ENCODE results near the gene MN1. TPM values are rescaled to one million over a fixed set of nuclear protein-coding genes. Genes with fewer than 3 reads are reported as not detected.
A peak's percentile ranks its signal among the peaks of the same experiment; 100 is the strongest.

MN1 gene
- polyA plus RNA-seq, 3 donors = 0.06 to 0.38 (median 0.29) TPM

- no peak overlapping the region for H2AFZ ChIP-seq (ENCODE audit: insufficient read depth, low read depth, low read length, poor library complexity, severe bottlenecking)
- H3K36me3 Mint-ChIP-seq = no peaks in the 10 kb centered on the region
- 44% methylated on average over 4 of the region's 14 CpGs for WGBS (ENCODE audit: insufficient coverage)
Observed at GRCh38 chr22:27786291-27786932, 15.1 kb downstream of the MN1 start.

DNA sequence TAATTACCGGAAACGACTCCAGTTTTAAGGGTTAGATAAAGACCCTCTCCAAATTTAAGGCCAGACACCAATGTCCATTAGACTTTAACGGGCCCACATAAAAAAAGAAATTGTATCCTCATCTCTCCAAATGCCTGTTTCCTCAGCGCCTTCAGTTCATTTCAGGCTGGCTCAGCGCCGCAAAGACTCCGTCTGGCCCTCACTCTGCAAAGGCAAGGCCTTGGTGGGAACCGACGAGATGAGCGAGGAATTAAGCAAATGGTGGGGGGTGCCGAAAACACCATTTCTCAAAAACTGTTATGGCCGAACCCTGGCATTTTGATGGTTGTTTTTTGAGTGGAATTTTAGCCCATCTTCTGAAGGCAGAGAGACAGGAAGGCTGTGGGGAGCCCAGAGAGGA lies 15.7 kb downstream of the MN1 start:
- Mint-ChIP-seq H3K4me3 (peak overlapping the region in 1 of 2 donors; percentile 64), H3K27ac (peak overlapping the region in 1 of 7 donors; percentile 68), H3K36me3 (no peaks in the 10 kb centered on the region), H3K4me1 (peaks cover 12% of the 10 kb centered on the region), H3K27me3 (ENCODE audit: low read depth in 3 of 3) (peaks cover 14 to 21% (median 21%) of the 10 kb centered on the region in 3 donors), H3K9me3 (no peaks in the 10 kb centered on the region)
- H3K27me3 ChIP-seq (ENCODE audit: control insufficient read depth in 2 of 2, insufficient read depth in 2 of 2, low read length in 2 of 2) = peaks cover 0 to 5% of the 10 kb centered on the region in 2 donors
- H3K79me2 ChIP-seq (ENCODE audit: insufficient read depth, low read length) = no peaks in the 10 kb centered on the region
- H3K4me3 ChIP-seq (replicated peaks in 1 of 3; ENCODE audit: low read depth in 2 of 3, low read length in 3 of 3) = no peak overlapping the region
- H3K27ac ChIP-seq (ENCODE audit: low read depth in 1 of 2, low read length in 2 of 2) = no peak overlapping the region
- no peaks in the 10 kb centered on the region for H3K9me3 ChIP-seq (replicated peaks in 1 of 2; ENCODE audit: control insufficient read depth in 1 of 2, insufficient read depth in 1 of 2, low read length in 2 of 2)
- no peak for DNase-seq
- no peaks in the 10 kb centered on the region for H3K36me3 ChIP-seq (replicated peaks in 1 of 2; ENCODE audit: control insufficient read depth in 1 of 2, insufficient read depth in 2 of 2, low read length in 2 of 2)
- TF ChIP-seq, protein P1, sequence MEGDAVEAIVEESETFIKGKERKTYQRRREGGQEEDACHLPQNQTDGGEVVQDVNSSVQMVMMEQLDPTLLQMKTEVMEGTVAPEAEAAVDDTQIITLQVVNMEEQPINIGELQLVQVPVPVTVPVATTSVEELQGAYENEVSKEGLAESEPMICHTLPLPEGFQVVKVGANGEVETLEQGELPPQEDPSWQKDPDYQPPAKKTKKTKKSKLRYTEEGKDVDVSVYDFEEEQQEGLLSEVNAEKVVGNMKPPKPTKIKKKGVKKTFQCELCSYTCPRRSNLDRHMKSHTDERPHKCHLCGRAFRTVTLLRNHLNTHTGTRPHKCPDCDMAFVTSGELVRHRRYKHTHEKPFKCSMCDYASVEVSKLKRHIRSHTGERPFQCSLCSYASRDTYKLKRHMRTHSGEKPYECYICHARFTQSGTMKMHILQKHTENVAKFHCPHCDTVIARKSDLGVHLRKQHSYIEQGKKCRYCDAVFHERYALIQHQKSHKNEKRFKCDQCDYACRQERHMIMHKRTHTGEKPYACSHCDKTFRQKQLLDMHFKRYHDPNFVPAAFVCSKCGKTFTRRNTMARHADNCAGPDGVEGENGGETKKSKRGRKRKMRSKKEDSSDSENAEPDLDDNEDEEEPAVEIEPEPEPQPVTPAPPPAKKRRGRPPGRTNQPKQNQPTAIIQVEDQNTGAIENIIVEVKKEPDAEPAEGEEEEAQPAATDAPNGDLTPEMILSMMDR (IDR thresholded peaks at IDR 0.05) = no peak
- H2AFZ ChIP-seq (ENCODE audit: insufficient read depth, low read depth, low read length, poor library complexity, severe bottlenecking) = no peak overlapping the region
- intact Hi-C loops (cut with micrococcal nuclease) = no loop called here
- H4K20me1 ChIP-seq (ENCODE audit: insufficient read depth, low read length) = no peaks in the 10 kb centered on the region
- 12% methylated on average over 6 of the region's 12 CpGs for WGBS (ENCODE audit: insufficient coverage)
- no peak overlapping the region for H3K9ac ChIP-seq (ENCODE audit: insufficient read depth, low read length, poor library complexity, severe bottlenecking)
- H3K4me2 ChIP-seq (replicated peaks; ENCODE audit: extremely low read depth, low read length, poor library complexity, severe bottlenecking) = no peak overlapping the region
- H3K4me1 ChIP-seq (ENCODE audit: control insufficient read depth in 1 of 2, insufficient read depth in 2 of 2, low read length in 2 of 2) = peaks cover 0 to 8% of the 10 kb centered on the region in 2 donors

More at GRCh38 chr22:27786291-27786932, 15.1 kb downstream of the MN1 start:
- H3K79me2 ChIP-seq (ENCODE audit: insufficient read depth, low read length) = no peaks in the 10 kb centered on the region
- H3K4me2 ChIP-seq (replicated peaks; ENCODE audit: extremely low read depth, low read length, poor library complexity, severe bottlenecking) = no peak overlapping the region
- DNase-seq = no peak
- peaks cover 0 to 8% of the 10 kb centered on the region in 2 donors for H3K4me1 ChIP-seq (ENCODE audit: control insufficient read depth in 1 of 2, insufficient read depth in 2 of 2, low read length in 2 of 2)
- no peak overlapping the region for H3K4me3 Mint-ChIP-seq
- H3K27ac ChIP-seq (ENCODE audit: low read depth in 1 of 2, low read length in 2 of 2) = no peak overlapping the region
- peaks cover 14 to 23% (median 21%) of the 10 kb centered on the region in 3 donors for H3K27me3 Mint-ChIP-seq (ENCODE audit: low read depth in 3 of 3)
- no peaks in the 10 kb centered on the region for H3K9me3 ChIP-seq (replicated peaks in 1 of 2; ENCODE audit: control insufficient read depth in 1 of 2, insufficient read depth in 1 of 2, low read length in 2 of 2)
- no peak overlapping the region for H3K4me3 ChIP-seq (replicated peaks in 1 of 3; ENCODE audit: low read depth in 2 of 3, low read length in 3 of 3)
- H3K36me3 ChIP-seq (replicated peaks in 1 of 2; ENCODE audit: control insufficient read depth in 1 of 2, insufficient read depth in 2 of 2, low read length in 2 of 2) = no peaks in the 10 kb centered on the region
- no peaks in the 10 kb centered on the region for H3K9me3 Mint-ChIP-seq
- intact Hi-C loops (cut with micrococcal nuclease) = no loop called here
- H3K27ac Mint-ChIP-seq = peak overlapping the region in 1 of 7 donors; percentile 6
- TF ChIP-seq, protein P1 (IDR thresholded peaks at IDR 0.05) = no peak
- no peak overlapping the region for H3K9ac ChIP-seq (ENCODE audit: insufficient read depth, low read length, poor library complexity, severe bottlenecking)
- peaks cover 0 to 5% of the 10 kb centered on the region in 2 donors for H3K27me3 ChIP-seq (ENCODE audit: control insufficient read depth in 2 of 2, insufficient read depth in 2 of 2, low read length in 2 of 2)
- H4K20me1 ChIP-seq (ENCODE audit: insufficient read depth, low read length) = no peaks in the 10 kb centered on the region
- H3K4me1 Mint-ChIP-seq = peaks cover 12% of the 10 kb centered on the region

Measured in CD14-positive monocyte (primary cell).